Measurements from ENCODE around the gene COL11A2.

The COL11A2 gene

GRCh38 chr6:33213989-33214335 lies 21.7 kb upstream of the COL11A2 start:
- H3K4me1 ChIP-seq (ENCODE audit: control insufficient read depth in 1 of 2, insufficient read depth in 2 of 2, low read length in 2 of 2), result peaks cover 0 to 17% of the 10 kb centered on the region in 2 donors
- peak overlapping the region; percentile 62 to 68 for H3K4me3 ChIP-seq (ENCODE audit: low read depth in 1 of 2, low read length in 2 of 2)
- peaks cover 14 to 21% of the 10 kb centered on the region in 2 donors for H3K36me3 ChIP-seq (ENCODE audit: control insufficient read depth in 1 of 2, insufficient read depth in 2 of 2, low read length in 2 of 2)
- no peaks in the 10 kb centered on the region for H3K9me3 ChIP-seq (ENCODE audit: control insufficient read depth in 1 of 2, low read length in 2 of 2)
- no peak overlapping the region for H3K27ac ChIP-seq (ENCODE audit: low read length)
- no peaks in the 10 kb centered on the region for H3K27me3 ChIP-seq (ENCODE audit: low read depth, low read length)

GRCh38 chr6:33213166-33213988 lies 21.1 kb upstream of the COL11A2 start:
- Histone ChIP-seq H3K4me1 (ENCODE audit: control insufficient read depth in 1 of 2, insufficient read depth in 2 of 2, low read length in 2 of 2) (peaks cover 0 to 21% of the 10 kb centered on the region in 2 donors), H3K9me3 (ENCODE audit: control insufficient read depth in 1 of 2, low read length in 2 of 2) (no peaks in the 10 kb centered on the region), H3K36me3 (ENCODE audit: control insufficient read depth in 1 of 2, insufficient read depth in 2 of 2, low read length in 2 of 2) (peaks cover 14 to 21% of the 10 kb centered on the region in 2 donors), H3K27me3 (ENCODE audit: low read depth, low read length) (no peaks in the 10 kb centered on the region), H3K27ac (ENCODE audit: low read length) (no peak overlapping the region), H3K4me3 (ENCODE audit: low read depth in 1 of 2, low read length in 2 of 2) (peak overlapping the region; percentile 62 to 68)

DNA sequence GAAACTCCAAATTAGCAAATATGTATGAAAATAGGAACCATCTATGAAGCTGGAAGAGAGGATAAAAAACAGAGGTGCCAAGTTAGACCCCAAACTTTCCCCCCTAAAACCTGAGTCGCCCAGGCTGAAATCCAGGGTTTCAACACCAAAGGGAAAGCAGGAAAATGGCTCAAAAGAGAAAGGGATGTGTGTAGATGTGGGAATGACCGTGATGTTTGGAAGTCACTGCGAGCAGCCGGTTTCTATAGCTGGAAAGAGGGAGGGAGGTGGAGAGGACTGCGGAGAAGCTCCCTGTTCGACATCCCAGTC lies 20.5 kb upstream of the COL11A2 start:
- H3K4me3 ChIP-seq (ENCODE audit: low read depth in 1 of 2, low read length in 2 of 2), result peak overlapping the region; percentile 62 to 68
- H3K27me3 ChIP-seq (ENCODE audit: low read depth, low read length), result no peaks in the 10 kb centered on the region
- H3K36me3 ChIP-seq (ENCODE audit: control insufficient read depth in 1 of 2, insufficient read depth in 2 of 2, low read length in 2 of 2), result peaks cover 14 to 21% of the 10 kb centered on the region in 2 donors
- H3K4me1 ChIP-seq (ENCODE audit: control insufficient read depth in 1 of 2, insufficient read depth in 2 of 2, low read length in 2 of 2), result peaks cover 0 to 21% of the 10 kb centered on the region in 2 donors
- no peak overlapping the region for H3K27ac ChIP-seq (ENCODE audit: low read length)
- H3K9me3 ChIP-seq (ENCODE audit: control insufficient read depth in 1 of 2, low read length in 2 of 2), result no peaks in the 10 kb centered on the region

DNA sequence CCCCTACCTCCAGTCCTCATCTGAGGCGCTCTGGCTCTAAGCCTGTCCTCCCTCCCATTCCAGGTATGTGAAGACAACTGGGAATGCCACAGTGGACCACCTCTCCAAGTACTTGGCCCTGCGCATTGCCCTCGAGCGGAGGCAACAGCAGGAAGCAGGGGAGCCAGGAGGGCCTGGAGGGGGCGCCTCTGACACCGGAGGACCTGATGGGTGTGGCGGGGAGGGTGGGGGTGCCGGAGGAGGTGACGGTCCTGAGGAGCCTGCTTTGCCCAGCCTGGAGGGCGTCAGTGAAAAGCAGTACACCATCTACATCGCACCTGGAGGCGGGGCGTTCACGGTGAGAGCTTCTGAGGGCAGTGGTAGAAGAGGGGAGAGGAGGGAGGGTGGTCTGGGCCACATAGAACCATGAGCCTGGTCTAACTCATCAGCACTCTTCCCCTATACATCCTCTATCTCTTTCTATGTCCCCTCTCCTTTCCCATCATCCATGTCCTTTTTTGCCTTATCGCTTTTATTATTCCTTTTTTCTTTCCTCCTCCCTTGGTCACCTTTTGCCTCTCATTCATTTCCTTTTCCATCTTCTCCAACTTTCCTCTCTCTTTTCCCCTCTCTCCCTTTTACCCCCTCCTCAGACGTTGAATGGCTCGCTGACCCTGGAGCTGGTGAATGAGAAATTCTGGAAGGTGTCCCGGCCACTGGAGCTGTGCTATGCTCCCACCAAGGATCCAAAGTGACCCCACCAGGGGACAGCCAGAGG lies 19.6 kb upstream of the COL11A2 start:
- peaks cover 0 to 22% of the 10 kb centered on the region in 2 donors for H3K4me1 ChIP-seq (ENCODE audit: control insufficient read depth in 1 of 2, insufficient read depth in 2 of 2, low read length in 2 of 2)
- no peaks in the 10 kb centered on the region for H3K27me3 ChIP-seq (ENCODE audit: low read depth, low read length)
- no peak overlapping the region for H3K4me3 ChIP-seq (ENCODE audit: low read depth in 1 of 2, low read length in 2 of 2)
- H3K9me3 ChIP-seq (ENCODE audit: control insufficient read depth in 1 of 2, low read length in 2 of 2), result no peaks in the 10 kb centered on the region
- H3K36me3 ChIP-seq (ENCODE audit: control insufficient read depth in 1 of 2, insufficient read depth in 2 of 2, low read length in 2 of 2), result peaks cover 14 to 21% of the 10 kb centered on the region in 2 donors
- no peak overlapping the region for H3K27ac ChIP-seq (ENCODE audit: low read length)

DNA sequence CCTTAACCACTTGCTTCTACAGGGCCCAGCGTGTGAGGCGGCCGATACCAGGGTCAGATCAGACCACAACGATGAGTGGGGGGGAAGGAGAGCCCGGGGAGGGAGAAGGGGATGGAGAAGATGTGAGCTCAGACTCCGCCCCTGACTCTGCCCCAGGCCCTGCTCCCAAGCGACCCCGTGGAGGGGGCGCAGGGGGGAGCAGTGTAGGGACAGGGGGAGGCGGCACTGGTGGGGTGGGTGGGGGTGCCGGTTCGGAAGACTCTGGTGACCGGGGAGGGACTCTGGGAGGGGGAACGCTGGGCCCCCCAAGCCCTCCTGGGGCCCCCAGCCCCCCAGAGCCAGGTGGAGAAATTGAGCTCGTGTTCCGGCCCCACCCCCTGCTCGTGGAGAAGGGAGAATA lies 18.9 kb upstream of the COL11A2 start:
- H3K4me1 ChIP-seq (ENCODE audit: control insufficient read depth in 1 of 2, insufficient read depth in 2 of 2, low read length in 2 of 2), result peaks cover 0 to 23% of the 10 kb centered on the region in 2 donors
- H3K4me3 ChIP-seq (ENCODE audit: low read depth in 1 of 2, low read length in 2 of 2), result no peak overlapping the region
- peaks cover 14 to 21% of the 10 kb centered on the region in 2 donors for H3K36me3 ChIP-seq (ENCODE audit: control insufficient read depth in 1 of 2, insufficient read depth in 2 of 2, low read length in 2 of 2)
- no peak overlapping the region for H3K27ac ChIP-seq (ENCODE audit: low read length)
- H3K9me3 ChIP-seq (ENCODE audit: control insufficient read depth in 1 of 2, low read length in 2 of 2), result no peaks in the 10 kb centered on the region
- H3K27me3 ChIP-seq (ENCODE audit: low read depth, low read length), result no peaks in the 10 kb centered on the region

GRCh38 chr6:33209856-33210255 lies 17.6 kb upstream of the COL11A2 start:
- Histone ChIP-seq H3K27ac (ENCODE audit: low read length) (no peak overlapping the region), H3K27me3 (ENCODE audit: low read depth, low read length) (no peaks in the 10 kb centered on the region), H3K9me3 (ENCODE audit: control insufficient read depth in 1 of 2, low read length in 2 of 2) (no peaks in the 10 kb centered on the region), H3K36me3 (ENCODE audit: control insufficient read depth in 1 of 2, insufficient read depth in 2 of 2, low read length in 2 of 2) (peaks cover 14 to 21% of the 10 kb centered on the region in 2 donors), H3K4me3 (ENCODE audit: low read depth in 1 of 2, low read length in 2 of 2) (no peak overlapping the region), H3K4me1 (ENCODE audit: control insufficient read depth in 1 of 2, insufficient read depth in 2 of 2, low read length in 2 of 2) (peaks cover 0 to 29% of the 10 kb centered on the region in 2 donors)

DNA sequence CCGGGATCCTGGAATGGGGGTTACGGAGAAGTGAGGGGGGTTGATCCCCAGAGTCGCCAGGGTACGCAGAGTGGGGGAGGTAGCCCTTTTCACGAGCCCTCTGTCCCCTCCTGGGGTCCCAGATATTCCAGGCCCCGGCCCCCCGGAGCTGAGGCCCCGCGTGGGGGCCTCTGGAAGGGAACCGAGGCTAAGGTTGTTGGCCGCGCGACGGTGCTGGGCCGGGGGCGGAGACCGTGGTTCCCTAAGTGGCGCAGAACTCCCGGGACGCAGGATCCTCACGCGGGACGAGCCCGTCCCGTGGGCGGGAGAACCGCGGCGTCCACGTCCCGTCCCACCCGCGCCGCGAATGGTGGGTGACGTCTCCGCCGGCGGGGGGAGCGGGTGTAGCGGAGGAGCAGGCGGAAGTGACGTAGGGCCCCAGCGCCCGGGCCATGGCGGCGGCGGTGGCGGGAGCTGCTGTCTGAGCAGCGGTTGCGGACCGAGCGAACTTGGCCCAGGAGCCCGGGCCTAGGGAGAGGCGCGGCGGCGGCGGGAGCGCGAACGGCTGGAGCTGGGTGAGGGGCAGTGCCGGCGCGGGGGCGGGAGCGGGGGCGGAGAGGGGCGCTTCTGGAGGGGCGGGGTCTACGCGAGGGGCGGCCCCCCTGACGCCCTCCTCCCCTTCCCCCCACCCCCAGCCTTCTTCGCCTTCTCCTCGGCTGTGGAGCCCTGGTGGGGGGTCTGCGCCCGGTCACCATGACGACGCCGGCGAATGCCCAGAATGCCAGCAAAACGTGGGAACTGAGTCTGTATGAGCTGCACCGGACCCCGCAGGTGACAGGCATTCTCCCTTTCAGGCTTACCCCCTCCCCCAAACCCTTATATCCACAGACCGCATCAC lies 16.1 kb upstream of the COL11A2 start, which contains the start of gene RING1:
TSS of gene RING1 (plus strand) at position 410 of the 877 bp plus-strand sequence. CDS start at position 733, 323 bp downstream.
- H3K27ac ChIP-seq (ENCODE audit: low read length), result peak within 1 kb of the TSS; percentile 93
- H3K9me3 ChIP-seq (ENCODE audit: control insufficient read depth in 1 of 2, low read length in 2 of 2), result no peaks in the 10 kb centered on the region
- no peaks in the 10 kb centered on the region for H3K27me3 ChIP-seq (ENCODE audit: low read depth, low read length)
- H3K4me3 ChIP-seq (ENCODE audit: low read depth in 1 of 2, low read length in 2 of 2), result peak within 1 kb of the TSS; percentile 69 to 86
- H3K4me1 ChIP-seq (ENCODE audit: control insufficient read depth in 1 of 2, insufficient read depth in 2 of 2, low read length in 2 of 2), result peaks cover 7 to 38% of the 10 kb centered on the region in 2 donors
- H3K36me3 ChIP-seq (ENCODE audit: control insufficient read depth in 1 of 2, insufficient read depth in 2 of 2, low read length in 2 of 2), result peaks cover 20 to 25% of the 10 kb centered on the region in 2 donors

DNA sequence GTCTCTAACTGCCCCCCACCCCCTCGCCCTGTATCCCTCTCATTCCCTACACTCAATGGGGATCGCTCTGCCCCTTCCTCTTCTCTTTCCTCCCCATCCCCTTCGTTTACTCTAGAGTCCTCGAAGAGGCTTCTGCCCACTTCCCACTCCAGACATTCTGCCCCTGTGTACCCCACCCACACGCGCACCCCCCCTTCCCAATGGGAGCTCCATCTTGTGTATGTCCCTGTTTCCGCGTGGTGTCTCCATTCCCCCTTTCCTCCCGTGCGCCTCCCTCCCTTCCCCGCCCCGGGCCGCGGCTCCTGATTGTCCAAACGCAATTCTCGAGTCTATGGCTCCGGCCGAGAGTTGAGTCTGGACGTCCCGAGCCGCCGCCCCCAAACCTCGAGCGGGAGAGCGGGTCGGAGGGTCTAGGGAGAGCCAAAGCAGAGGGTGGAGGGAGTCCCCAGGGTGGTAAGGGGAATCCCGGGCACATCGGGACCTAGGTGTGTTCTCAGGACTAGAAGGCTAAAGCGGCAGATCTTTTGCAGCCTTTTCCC lies 15.4 kb upstream of the COL11A2 start:
- Histone ChIP-seq H3K4me1 (ENCODE audit: control insufficient read depth in 1 of 2, insufficient read depth in 2 of 2, low read length in 2 of 2) (peaks cover 7 to 37% of the 10 kb centered on the region in 2 donors), H3K4me3 (ENCODE audit: low read depth in 1 of 2, low read length in 2 of 2) (peak overlapping the region; percentile 69 to 86), H3K27ac (ENCODE audit: low read length) (peak overlapping the region; percentile 93)

DNA sequence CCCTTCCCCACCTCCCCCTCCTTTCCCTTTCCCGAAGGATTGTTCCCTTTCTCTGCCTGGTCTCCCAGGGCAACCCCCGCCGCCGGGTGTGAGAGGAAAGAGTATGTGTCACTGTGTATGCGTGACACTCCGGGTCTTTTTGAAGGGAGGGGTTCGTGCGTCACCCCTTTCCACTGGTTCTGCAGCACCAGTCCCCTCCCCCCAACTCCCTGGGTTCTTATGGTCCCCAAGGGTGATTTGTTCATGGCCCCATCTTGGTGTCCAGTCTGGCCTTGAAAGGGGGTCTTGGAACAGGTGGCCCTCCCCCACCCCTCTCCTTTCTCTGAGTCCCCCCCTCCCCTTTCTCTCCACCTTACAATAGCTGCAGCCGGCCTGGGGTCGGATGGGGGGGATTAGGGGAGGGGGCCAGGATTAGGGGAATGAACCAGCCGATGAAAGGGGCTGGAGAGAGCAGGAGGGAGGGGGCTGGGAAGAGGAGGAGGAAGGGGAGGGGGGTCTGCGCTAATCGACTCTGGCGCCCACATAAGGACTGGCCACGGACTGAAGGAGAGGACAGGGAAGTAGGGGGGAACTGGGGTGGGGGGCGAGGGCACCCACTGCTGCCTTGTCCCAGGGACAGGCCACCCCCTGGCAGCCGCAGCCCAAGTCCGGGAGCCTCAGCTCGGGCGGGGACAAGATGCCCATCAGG lies 14.7 kb upstream of the COL11A2 start:
- Histone ChIP-seq H3K9me3 (ENCODE audit: control insufficient read depth in 1 of 2, low read length in 2 of 2) (no peaks in the 10 kb centered on the region), H3K27ac (ENCODE audit: low read length) (no peak overlapping the region), H3K4me1 (ENCODE audit: control insufficient read depth in 1 of 2, insufficient read depth in 2 of 2, low read length in 2 of 2) (peaks cover 12 to 41% of the 10 kb centered on the region in 2 donors), H3K36me3 (ENCODE audit: control insufficient read depth in 1 of 2, insufficient read depth in 2 of 2, low read length in 2 of 2) (peaks cover 33 to 38% of the 10 kb centered on the region in 2 donors), H3K27me3 (ENCODE audit: low read depth, low read length) (no peaks in the 10 kb centered on the region), H3K4me3 (ENCODE audit: low read depth in 1 of 2, low read length in 2 of 2) (peak overlapping the region; percentile 69 to 86)

More for the DNA sequence above, 15.4 kb upstream of the COL11A2 start:
- Histone ChIP-seq H3K27me3 (ENCODE audit: low read depth, low read length) (no peaks in the 10 kb centered on the region), H3K36me3 (ENCODE audit: control insufficient read depth in 1 of 2, insufficient read depth in 2 of 2, low read length in 2 of 2) (peaks cover 27 to 32% of the 10 kb centered on the region in 2 donors), H3K9me3 (ENCODE audit: control insufficient read depth in 1 of 2, low read length in 2 of 2) (no peaks in the 10 kb centered on the region)

DNA sequence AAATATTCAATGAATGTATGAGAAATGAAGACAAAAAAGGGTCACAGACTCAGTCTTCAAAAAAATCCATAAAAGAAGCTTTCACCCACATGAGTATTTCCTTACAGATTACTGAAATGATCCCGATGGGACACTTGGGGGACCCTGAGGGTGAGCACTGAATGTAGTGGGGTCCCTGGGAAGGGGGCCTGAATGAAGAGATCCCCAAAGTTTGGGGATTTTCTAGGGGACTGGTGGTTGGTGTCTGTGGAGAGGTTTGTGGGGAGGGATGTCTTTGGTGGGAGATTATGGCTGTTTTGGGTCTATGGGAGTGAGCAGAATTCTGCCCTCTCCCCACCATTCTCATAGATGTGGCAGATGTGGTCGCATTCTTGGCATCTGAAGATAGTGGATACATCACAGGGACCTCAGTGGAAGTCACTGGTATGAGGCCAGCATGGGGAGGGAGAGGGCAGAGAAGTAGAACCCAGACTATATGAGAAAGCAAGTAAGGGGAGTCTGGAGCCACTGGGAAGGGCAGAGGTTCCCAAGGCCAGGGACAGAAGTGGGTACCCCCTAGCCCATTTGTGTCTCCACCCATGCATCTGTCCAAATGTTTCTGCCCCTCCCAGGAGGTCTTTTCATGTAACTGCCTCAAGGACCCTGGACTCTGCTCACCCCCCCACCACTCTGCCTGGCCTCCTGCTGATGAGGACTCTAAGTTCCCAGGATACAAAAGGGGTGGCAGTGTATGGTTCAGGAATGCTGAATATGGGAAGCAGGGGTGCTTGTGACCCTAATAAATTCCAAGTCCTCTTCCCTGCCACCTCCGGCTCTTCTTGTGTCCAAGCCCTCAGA lies 14.0 kb upstream of the COL11A2 start:
- no peak overlapping the region for H3K27ac ChIP-seq (ENCODE audit: low read length)
- no peak overlapping the region for H3K4me3 ChIP-seq (ENCODE audit: low read depth in 1 of 2, low read length in 2 of 2)
- peaks cover 20 to 48% of the 10 kb centered on the region in 2 donors for H3K4me1 ChIP-seq (ENCODE audit: control insufficient read depth in 1 of 2, insufficient read depth in 2 of 2, low read length in 2 of 2)
- peaks cover 38 to 39% of the 10 kb centered on the region in 2 donors for H3K36me3 ChIP-seq (ENCODE audit: control insufficient read depth in 1 of 2, insufficient read depth in 2 of 2, low read length in 2 of 2)
- H3K9me3 ChIP-seq (ENCODE audit: control insufficient read depth in 1 of 2, low read length in 2 of 2), result no peaks in the 10 kb centered on the region
- no peaks in the 10 kb centered on the region for H3K27me3 ChIP-seq (ENCODE audit: low read depth, low read length)
